Transverse colon (tissue), 4 donors: ENCODE measurements around the gene SCAMP3. TPM values are rescaled to one million over a fixed set of nuclear protein-coding genes. Genes with fewer than 3 reads are reported as not detected.

Experiments
- DNase-seq: peaks from one replicate; pipeline ENCODE4 v3.0.0-alpha.2; 2019
- H3K27ac ChIP-seq, 4 donors: fragments of 200-600 bp; sonication (generic); 2 replicates each; pipeline ENCODE4 v1.5.1; 2016 to 2018; ENCODE audit warnings: inconsistent platforms in 4 of 4
- H3K27me3 ChIP-seq: fragments of 200-600 bp; sonication (generic); 2 replicates; pipeline ENCODE4 v1.5.1; 2017; ENCODE audit warnings: inconsistent platforms
- H3K36me3 ChIP-seq, 4 donors: fragments of 200-600 bp; sonication (generic); 2 replicates each; pipeline ENCODE4 v1.5.1; 2017 to 2019; ENCODE audit warnings: inconsistent platforms in 4 of 4
- H3K4me1 ChIP-seq, 4 donors: fragments of 200-600 bp; sonication (generic); 2 replicates each; pipeline ENCODE4 v1.5.1; 2017 to 2020; ENCODE audit warnings: inconsistent platforms in 4 of 4
- H3K4me3 ChIP-seq, 4 donors: fragments of 200-600 bp; sonication (generic); 1 replicate in 1 of 4; 2 replicates in 3 of 4; pipeline versions ENCODE4 v1.5.1 to v1.6.1; 2017 to 2019; ENCODE audit warnings: inconsistent platforms in 4 of 4
- H3K9me3 ChIP-seq, 2 donors: fragments of 200-600 bp; sonication (generic); 2 replicates each; pipeline ENCODE4 v1.5.1; 2017 to 2019; ENCODE audit warnings: inconsistent platforms in 2 of 2
- CTCF ChIP-seq, 5 experiments: fragments of 200-600 bp in 3 of 5; fragments of 450-650 bp in 2 of 5; sonication (generic) in 3 of 5; IDR thresholded peaks; 1 replicate in 2 of 5; 2 replicates in 3 of 5; pipeline ENCODE4 v1.5.1; 2016 to 2017; ENCODE audit warnings: antibody characterized with exemption in 5 of 5, inconsistent platforms in 3 of 5, mild to moderate bottlenecking in 2 of 5, moderate library complexity in 1 of 5
- EP300 ChIP-seq: sonication (generic); formaldehyde crosslinking; IDR thresholded peaks from one replicate; pipeline ENCODE4 v1.6.1; 2017; ENCODE audit warnings: antibody characterized with exemption, low read depth
- POLR2A ChIP-seq: fragments of 450-650 bp; IDR thresholded peaks from one replicate; pipeline ENCODE4 v1.6.1; 2016; ENCODE audit warnings: antibody characterized with exemption, mild to moderate bottlenecking, moderate library complexity
- POLR2AphosphoS5 ChIP-seq, 3 donors: sonication (generic); formaldehyde crosslinking; IDR thresholded peaks; one replicate each; pipeline ENCODE4 v1.6.1; 2016; ENCODE audit warnings: antibody characterized with exemption in 3 of 3
- WGBS, 2 donors: methylation state at CpG; one replicate each; pipeline ENCODE4 v1.1.5; 2018; ENCODE audit warnings: low coverage in 1 of 2; 5-methylcytosine and 5-hydroxymethylcytosine counted together
- in situ Hi-C, 4 donors: fragments of 200-750 bp; cut with MboI; loops; one replicate each; pipeline versions ENCODE4 v1.15.0 to v1.15.1; 2017; ENCODE audit warnings: low sequenced_read_pairs in 3 of 4, low pct_ligation_motif_present in 1 of 4, low pct_unique_long_range_greater_than_20kb in 1 of 4
- intact Hi-C: fragments of 100-400 bp; cut with DNase I; formaldehyde crosslinking; loops from one replicate; pipeline ENCODE4 v1.15.1; 2023; ENCODE audit warnings: low total_unique reads
- total RNA-seq, 4 donors: library from RNA; depleted of rRNA; stranded (reverse); fragments of >200 nt; gene quantifications; one replicate each; pipeline ENCODE4 v1.1.0, GENCODE V29; 2016

The SCAMP3 gene
- total RNA-seq, 4 donors from 2014 or later: 7.8 to 61.3 (median 35.2) TPM

DNA sequence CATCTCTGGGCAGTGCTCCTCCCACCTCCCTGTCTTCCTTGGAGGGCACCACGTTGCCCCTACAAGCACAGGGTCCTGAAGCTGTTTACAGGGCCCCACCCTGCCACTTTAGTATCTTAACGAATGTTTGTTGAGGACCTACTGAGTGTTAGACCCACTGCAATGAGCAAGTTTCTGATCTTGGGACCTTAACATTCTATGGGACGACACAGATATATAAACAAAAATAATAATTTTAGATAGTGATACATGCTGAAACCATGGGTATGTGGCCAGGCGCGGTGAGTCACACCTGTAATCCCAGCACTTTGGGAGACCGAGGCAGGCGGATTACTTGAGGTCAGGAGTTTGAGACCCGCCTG is 17.0 kb downstream of the SCAMP3 start:
- no peaks in the 10 kb centered on the region for H3K9me3 ChIP-seq
- no peak for TF ChIP-seq CTCF (IDR thresholded peaks at IDR 0.05)
- no peak for TF ChIP-seq POLR2AphosphoS5 (IDR thresholded peaks at IDR 0.05)
- no peak for TF ChIP-seq POLR2A
- TF ChIP-seq EP300: no peak
- no peaks in the 10 kb centered on the region for H3K27me3 ChIP-seq
- peak overlapping the region; percentile 90 to 97 (median 94) for H3K27ac ChIP-seq
- no peaks in the 10 kb centered on the region for H3K36me3 ChIP-seq
- in situ Hi-C loops (no loop called here), intact Hi-C loops (no loop called here)
- no peak for DNase-seq
- WGBS, 2 donors: 65 to 74% methylated on average over 8 of the region's 8 CpGs
- H3K4me3 ChIP-seq: peak overlapping the region in 3 of 4 donors; percentile 46 to 80 (median 69)
- peaks cover 20 to 45% (median 31%) of the 10 kb centered on the region in 4 donors for H3K4me1 ChIP-seq

DNA sequence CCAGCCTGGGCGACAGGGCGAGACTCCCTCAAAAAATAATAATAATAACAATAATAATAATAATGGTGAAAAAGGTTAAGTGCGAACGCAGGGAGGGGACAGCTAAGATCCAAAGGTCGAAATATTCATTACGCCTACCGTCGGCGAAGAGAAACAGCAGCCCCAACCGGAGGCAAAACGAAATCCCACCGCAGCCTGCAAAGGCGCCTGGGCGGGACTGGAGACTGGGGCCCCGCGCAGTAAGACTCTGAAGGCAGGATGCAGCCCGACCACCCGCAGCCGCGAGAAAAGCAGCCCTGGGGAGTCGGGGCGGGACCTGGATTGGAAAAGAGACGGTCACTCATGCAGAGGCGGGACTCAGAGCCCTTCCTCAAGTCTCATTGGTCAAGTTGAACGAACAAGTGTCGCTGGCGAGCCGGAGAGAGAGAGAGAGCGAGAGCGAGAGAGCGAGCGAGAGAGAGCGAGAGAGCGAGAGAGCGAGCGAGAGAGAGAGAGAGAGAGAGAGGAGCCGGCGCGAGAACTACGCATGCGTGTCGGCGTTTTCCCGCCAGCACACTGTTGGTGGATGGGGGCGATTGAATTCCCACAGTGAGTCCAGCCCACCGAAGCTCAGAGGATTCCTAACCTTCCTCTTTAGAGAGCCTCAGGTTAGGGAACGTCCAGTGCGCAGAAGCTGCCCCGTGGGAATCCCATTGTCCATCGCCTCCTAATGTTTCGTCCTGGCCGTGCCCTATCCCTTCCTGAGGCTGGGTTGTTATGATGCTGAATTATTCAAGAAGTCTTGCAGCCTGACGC is 17.6 kb downstream of the SCAMP3 start:
- peak overlapping the region; percentile 12 to 80 (median 58) for H3K4me3 ChIP-seq
- WGBS, 2 donors: 0 to 1% methylated on average over 10 to 53 of the region's 53 CpGs
- peak overlapping the region; percentile 90 to 97 (median 94) for H3K27ac ChIP-seq
- no peaks in the 10 kb centered on the region for H3K36me3 ChIP-seq
- DNase-seq: peak; percentile 97
- intact Hi-C loops: no loop called here
- TF ChIP-seq POLR2AphosphoS5 (IDR thresholded peaks at IDR 0.05) (peak; percentile 88 to 91 (median 88)), CTCF (IDR thresholded peaks at IDR 0.05) (peak; percentile 27 to 99 (median 79)), EP300 (no peak), POLR2A (peak; percentile 87)
- no peaks in the 10 kb centered on the region for H3K27me3 ChIP-seq
- H3K4me1 ChIP-seq: peaks cover 20 to 46% (median 32%) of the 10 kb centered on the region in 4 donors
- H3K9me3 ChIP-seq: no peaks in the 10 kb centered on the region
- in situ Hi-C loops: no loop called here

- TF ChIP-seq POLR2AphosphoS5 (IDR thresholded peaks at IDR 0.05): peak in 1 of 3 donors; percentile 36
- TF ChIP-seq EP300: no peak
- Histone ChIP-seq H3K27me3 (no peaks in the 10 kb centered on the region), H3K36me3 (no peaks in the 10 kb centered on the region), H3K27ac (peak overlapping the region; percentile 90 to 97 (median 94)), H3K9me3 (no peaks in the 10 kb centered on the region), H3K4me3 (no peak overlapping the region), H3K4me1 (peaks cover 20 to 46% (median 32%) of the 10 kb centered on the region in 4 donors)
- intact Hi-C loops: no loop called here
- 49 to 80% methylated on average over 1 to 3 of the region's 3 CpGs for WGBS, 2 donors
- in situ Hi-C loops: no loop called here
- no peak for DNase-seq
Observed at GRCh38 chr1:155242805-155243358, 19.3 kb downstream of the SCAMP3 start.

- intact Hi-C loops: no loop called here
- in situ Hi-C loops: no loop called here
- 65% methylated on average over 4 of the region's 4 CpGs; no CpG with 5 or more reads in 1 of the 2 donors for WGBS, 2 donors
- no peak overlapping the region for H3K4me3 ChIP-seq
- H3K9me3 ChIP-seq: no peaks in the 10 kb centered on the region
- no peaks in the 10 kb centered on the region for H3K27me3 ChIP-seq
- DNase-seq: no peak
- H3K27ac ChIP-seq: peak overlapping the region; percentile 90 to 97 (median 94)
- H3K4me1 ChIP-seq: peaks cover 20 to 46% (median 32%) of the 10 kb centered on the region in 4 donors
- peaks cover 0 to 4% (median 2%) of the 10 kb centered on the region in 4 donors for H3K36me3 ChIP-seq
- TF ChIP-seq CTCF (IDR thresholded peaks at IDR 0.05) (no peak), EP300 (no peak), POLR2A (no peak), POLR2AphosphoS5 (IDR thresholded peaks at IDR 0.05) (no peak)
Observed at GRCh38 chr1:155241841-155242264, 20.3 kb downstream of the SCAMP3 start.
